IPS-18c (cell line): ENCODE data around the gene ABHD6.

Source experiments
- H3K4me3 ChIP-seq: 2 replicates; pipeline ENCODE4 v1.7.0; 2013; ENCODE audit warnings: low read depth, mild to moderate bottlenecking, low read length, moderate library complexity; ENCODE audit not compliant: insufficient read depth
- H3K9me3 ChIP-seq: one replicate; pipeline ENCODE4 v1.6.1; 2013; ENCODE audit warnings: mild to moderate bottlenecking, low read length, moderate library complexity; ENCODE audit not compliant: control insufficient read depth, insufficient read depth

Gene ABHD6

DNA sequence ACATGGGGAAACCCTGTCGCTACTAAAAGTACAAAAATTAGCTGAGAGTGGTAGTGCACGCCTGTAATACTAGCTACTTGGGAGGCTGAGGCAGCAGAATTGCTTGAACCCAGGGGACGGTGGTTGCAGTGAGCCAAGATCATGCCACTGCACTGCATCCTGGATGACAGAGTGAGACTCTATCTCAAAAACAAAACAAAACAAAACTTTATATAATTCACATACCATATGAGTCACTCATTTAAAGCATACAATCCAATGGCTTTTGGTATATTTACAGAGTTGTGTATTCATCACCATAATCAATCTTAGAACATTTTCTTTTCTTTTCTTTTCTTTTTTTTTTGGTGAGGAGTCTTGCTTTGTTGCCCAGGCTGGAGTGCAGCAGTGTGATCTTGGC, 103.8 kb downstream of the ABHD6 start:
- Histone ChIP-seq H3K4me3 (no peak overlapping the region), H3K9me3 (no peaks in the 10 kb centered on the region)

DNA sequence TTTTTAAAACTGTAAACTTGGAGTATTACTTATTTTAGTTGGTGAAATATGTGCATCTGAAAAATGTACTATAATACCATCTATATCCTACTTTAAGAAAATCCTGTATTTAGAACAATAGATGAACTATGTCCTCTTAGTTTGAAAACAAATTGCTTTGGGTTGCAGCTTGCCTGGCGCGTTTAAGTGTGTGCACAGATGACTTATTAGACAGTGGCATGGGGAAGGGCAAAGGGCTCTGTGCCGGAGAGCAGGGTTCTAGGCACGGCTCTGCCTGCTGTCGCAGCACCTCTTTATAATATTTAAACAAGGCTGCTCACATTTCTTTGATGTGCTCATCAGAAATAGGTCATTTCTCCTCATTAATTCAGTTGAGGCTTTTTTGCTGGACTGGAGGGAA, 105.1 kb downstream of the ABHD6 start:
- Histone ChIP-seq H3K4me3 (no peak overlapping the region), H3K9me3 (no peaks in the 10 kb centered on the region)
